HepG2 (cell line): ENCODE measurements around the gene LRRC45. TPM values are rescaled to one million over a fixed set of nuclear protein-coding genes. Genes with fewer than 3 reads are reported as not detected.

Experiments
- DR1 ChIP-seq: sonication (generic); formaldehyde crosslinking; IDR thresholded peaks from 2 replicates; pipeline ENCODE4 v1.8.0; 2021; ENCODE audit warnings: mild to moderate bottlenecking, missing genetic modification reagents, inconsistent platforms
- ETV6 ChIP-seq: sonication (generic); formaldehyde crosslinking; conservative IDR thresholded peaks from 2 replicates; pipeline ENCODE4 v1.4.0; 2020; ENCODE audit warnings: missing genetic modification reagents
- FIP1L1 ChIP-seq: fragments of 200-400 bp; formaldehyde crosslinking; IDR thresholded peaks from 2 replicates; pipeline ENCODE4 v1.6.1; 2018; ENCODE audit warnings: low read depth, mild to moderate bottlenecking, low read length, moderate library complexity, borderline replicate concordance; ENCODE audit not compliant: insufficient read depth
- GFI1 ChIP-seq: sonication (generic); formaldehyde crosslinking; IDR thresholded peaks from 2 replicates; pipeline ENCODE4 v1.5.0; 2020; ENCODE audit warnings: missing genetic modification reagents, mild to moderate bottlenecking, borderline replicate concordance
- HNF4A ChIP-seq: sonication (generic); formaldehyde crosslinking; IDR thresholded peaks from 2 replicates; pipeline ENCODE4 v1.4.0; 2020; ENCODE audit warnings: missing genetic modification reagents
- HNRNPL ChIP-seq: fragments of 200-400 bp; formaldehyde crosslinking; IDR thresholded peaks from 2 replicates; pipeline ENCODE4 v1.6.1; 2017; ENCODE audit warnings: mild to moderate bottlenecking, low read depth, low read length
- MAFG ChIP-seq: sonication (generic); formaldehyde crosslinking; IDR thresholded peaks from 2 replicates; pipeline ENCODE4 v1.5.1; 2020; ENCODE audit warnings: mild to moderate bottlenecking, missing genetic modification reagents
- PHF20 ChIP-seq: sonication (generic); formaldehyde crosslinking; IDR thresholded peaks from 2 replicates; pipeline ENCODE4 v1.5.0; 2020; ENCODE audit warnings: mild to moderate bottlenecking, missing genetic modification reagents
- POLR2G ChIP-seq: fragments of 200-400 bp; formaldehyde crosslinking; IDR thresholded peaks from 2 replicates; pipeline ENCODE4 v1.6.1; 2018; ENCODE audit warnings: mild to moderate bottlenecking, low read depth, low read length, moderate library complexity
- RELA ChIP-seq: sonication (generic); formaldehyde crosslinking; IDR thresholded peaks from 2 replicates; pipeline ENCODE4 v1.4.0; 2020; ENCODE audit warnings: missing genetic modification reagents
- SP140L ChIP-seq: sonication (generic); formaldehyde crosslinking; IDR thresholded peaks from 2 replicates; pipeline ENCODE4 v1.4.0; 2020; ENCODE audit warnings: missing genetic modification reagents, borderline replicate concordance
- ZNF24 ChIP-seq: fragments of 450-650 bp; IDR thresholded peaks from 2 replicates; pipeline ENCODE4 v1.6.1; 2017; ENCODE audit warnings: antibody characterized with exemption, mild to moderate bottlenecking
- ZNF460 ChIP-seq: sonication (generic); formaldehyde crosslinking; IDR thresholded peaks from 2 replicates; pipeline ENCODE4 v1.5.1; 2020; ENCODE audit warnings: missing genetic modification reagents, mild to moderate bottlenecking, borderline replicate concordance
- ZNF563 ChIP-seq: sonication (generic); formaldehyde crosslinking; IDR thresholded peaks from 2 replicates; pipeline ENCODE4 v1.8.0; 2022; ENCODE audit warnings: mild to moderate bottlenecking, moderate library complexity, missing genetic modification reagents
- ZNF674 ChIP-seq: sonication (generic); formaldehyde crosslinking; IDR thresholded peaks from 2 replicates; pipeline ENCODE4 v1.5.0; 2020; ENCODE audit warnings: low read depth, mild to moderate bottlenecking, missing genetic modification reagents
- ZNF773 ChIP-seq: sonication (generic); formaldehyde crosslinking; IDR thresholded peaks from 2 replicates; pipeline ENCODE4 v1.4.0; 2020; ENCODE audit warnings: missing genetic modification reagents, borderline replicate concordance
- polyA plus RNA-seq, 8 experiments: library from polyadenylated mRNA; depleted of rRNA in 3 of 8; stranded (reverse) in 7 of 8; unstranded in 1 of 8; fragments of >200 nt; fragmentation: Illumina TruSeq in 4 of 8; extraction: Trizol in 4 of 8; gene quantifications; 2 replicates each; pipeline versions ENCODE4 v1.2.1 to v1.2.3, GENCODE V29; 2011 to 2016; ENCODE audit warnings: low read depth in 4 of 8, missing spikeins in 1 of 8, mixed read lengths in 1 of 8; ENCODE audit not compliant: insufficient read depth in 1 of 8
- total RNA-seq, 5 experiments: library from RNA; depleted of rRNA; stranded (reverse); fragments of >200 nt; fragmentation: Illumina TruSeq; extraction: Trizol; gene quantifications; 2 replicates each; pipeline ENCODE4 v1.2.3, GENCODE V29; 2016; ENCODE audit warnings: low read depth in 1 of 5
- TF ChIP-seq, protein P1 (sequence below): sonication (generic); formaldehyde crosslinking; IDR thresholded peaks from 2 replicates; pipeline ENCODE4 v1.5.0; 2020; ENCODE audit warnings: missing genetic modification reagents
- TF ChIP-seq, protein P2 (sequence below), 2 experiments: sonication (generic) in 1 of 2; formaldehyde crosslinking in 1 of 2; IDR thresholded peaks; 2 replicates each; pipeline versions ENCODE4 v1.6.1 to v1.9.0; 2014 to 2022; ENCODE audit warnings: antibody characterized with exemption in 1 of 2, borderline replicate concordance in 1 of 2, inconsistent platforms in 1 of 2, low read depth in 1 of 2, missing genetic modification reagents in 1 of 2
- TF ChIP-seq, protein P3 (sequence below): sonication (generic); formaldehyde crosslinking; IDR thresholded peaks from 2 replicates; pipeline ENCODE4 v1.4.0; 2020; ENCODE audit warnings: missing genetic modification reagents
- TF ChIP-seq, protein P4 (sequence below): sonication (generic); formaldehyde crosslinking; IDR thresholded peaks from 2 replicates; pipeline ENCODE4 v1.5.1; 2020; ENCODE audit warnings: mild to moderate bottlenecking, missing genetic modification reagents, moderate library complexity

LRRC45 gene
- total and polyA plus RNA-seq, 2 of the 13 experiments (the other 11 are each of a cell fraction or from before 2014, with no cell fraction given): 11.6 to 48.1 TPM

DNA sequence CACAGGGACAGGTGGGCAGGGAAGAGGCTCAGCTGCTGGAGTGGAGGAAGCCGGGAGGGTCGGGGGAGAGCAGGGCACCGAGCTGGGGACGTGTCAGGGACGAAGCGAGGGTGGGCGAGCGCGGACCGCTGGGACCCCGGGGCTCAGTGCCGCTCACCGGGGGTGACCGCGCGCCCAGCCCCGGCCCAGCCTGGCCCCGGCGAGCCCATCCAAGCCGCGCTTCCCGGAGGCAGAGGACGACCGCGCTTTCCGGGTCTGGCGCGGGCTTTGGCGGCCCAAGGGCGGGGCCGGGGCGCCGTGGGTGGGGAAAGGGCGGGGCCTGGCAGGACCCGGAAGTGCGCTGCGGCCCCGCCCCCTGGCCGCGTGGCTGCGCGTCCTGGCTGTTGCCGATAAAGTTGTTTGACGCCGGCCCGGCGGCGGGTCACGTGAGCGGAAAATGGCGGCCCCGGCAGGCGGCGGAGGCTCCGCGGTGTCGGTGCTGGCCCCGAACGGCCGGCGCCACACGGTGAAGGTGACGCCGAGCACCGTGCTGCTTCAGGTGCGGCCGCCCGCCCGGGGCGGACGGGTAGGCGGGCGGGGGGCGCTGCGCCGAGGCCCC is 45.8 kb upstream of the LRRC45 start, which contains the start of gene ASPSCR1 (continued):
- TF ChIP-seq ZNF563 (CRISPR knock-in tag) (peak; percentile 91), ZNF24 (0 out of 2 replicates have a peak, but pooled peaks have one; percentile 32), ZNF773 (peak; percentile 38; the same call in 1 of the 2 replicates), ETV6 (peak; percentile 97), HNF4A (CRISPR knock-in tag) (no peak), POLR2G (peak; percentile 79), ZNF674 (peak; percentile 88), ZNF460 (CRISPR knock-in tag) (no peak), DR1 (CRISPR knock-in tag) (peak; percentile 45; the same call in 1 of the 2 replicates), GFI1 (CRISPR knock-in tag) (no peak; the same call in 1 of the 2 replicates), RELA (CRISPR knock-in tag) (no peak), SP140L (CRISPR knock-in tag) (0 out of 2 replicates have a peak, but pooled peaks have one; percentile 25), HNRNPL (no peak), FIP1L1 (no peak), PHF20 (CRISPR knock-in tag) (peak; percentile 85), MAFG (CRISPR knock-in tag) (no peak)
- TF ChIP-seq, protein P1, sequence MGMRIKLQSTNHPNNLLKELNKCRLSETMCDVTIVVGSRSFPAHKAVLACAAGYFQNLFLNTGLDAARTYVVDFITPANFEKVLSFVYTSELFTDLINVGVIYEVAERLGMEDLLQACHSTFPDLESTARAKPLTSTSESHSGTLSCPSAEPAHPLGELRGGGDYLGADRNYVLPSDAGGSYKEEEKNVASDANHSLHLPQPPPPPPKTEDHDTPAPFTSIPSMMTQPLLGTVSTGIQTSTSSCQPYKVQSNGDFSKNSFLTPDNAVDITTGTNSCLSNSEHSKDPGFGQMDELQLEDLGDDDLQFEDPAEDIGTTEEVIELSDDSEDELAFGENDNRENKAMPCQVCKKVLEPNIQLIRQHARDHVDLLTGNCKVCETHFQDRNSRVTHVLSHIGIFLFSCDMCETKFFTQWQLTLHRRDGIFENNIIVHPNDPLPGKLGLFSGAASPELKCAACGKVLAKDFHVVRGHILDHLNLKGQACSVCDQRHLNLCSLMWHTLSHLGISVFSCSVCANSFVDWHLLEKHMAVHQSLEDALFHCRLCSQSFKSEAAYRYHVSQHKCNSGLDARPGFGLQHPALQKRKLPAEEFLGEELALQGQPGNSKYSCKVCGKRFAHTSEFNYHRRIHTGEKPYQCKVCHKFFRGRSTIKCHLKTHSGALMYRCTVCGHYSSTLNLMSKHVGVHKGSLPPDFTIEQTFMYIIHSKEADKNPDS: no peak
- TF ChIP-seq, protein P2, sequence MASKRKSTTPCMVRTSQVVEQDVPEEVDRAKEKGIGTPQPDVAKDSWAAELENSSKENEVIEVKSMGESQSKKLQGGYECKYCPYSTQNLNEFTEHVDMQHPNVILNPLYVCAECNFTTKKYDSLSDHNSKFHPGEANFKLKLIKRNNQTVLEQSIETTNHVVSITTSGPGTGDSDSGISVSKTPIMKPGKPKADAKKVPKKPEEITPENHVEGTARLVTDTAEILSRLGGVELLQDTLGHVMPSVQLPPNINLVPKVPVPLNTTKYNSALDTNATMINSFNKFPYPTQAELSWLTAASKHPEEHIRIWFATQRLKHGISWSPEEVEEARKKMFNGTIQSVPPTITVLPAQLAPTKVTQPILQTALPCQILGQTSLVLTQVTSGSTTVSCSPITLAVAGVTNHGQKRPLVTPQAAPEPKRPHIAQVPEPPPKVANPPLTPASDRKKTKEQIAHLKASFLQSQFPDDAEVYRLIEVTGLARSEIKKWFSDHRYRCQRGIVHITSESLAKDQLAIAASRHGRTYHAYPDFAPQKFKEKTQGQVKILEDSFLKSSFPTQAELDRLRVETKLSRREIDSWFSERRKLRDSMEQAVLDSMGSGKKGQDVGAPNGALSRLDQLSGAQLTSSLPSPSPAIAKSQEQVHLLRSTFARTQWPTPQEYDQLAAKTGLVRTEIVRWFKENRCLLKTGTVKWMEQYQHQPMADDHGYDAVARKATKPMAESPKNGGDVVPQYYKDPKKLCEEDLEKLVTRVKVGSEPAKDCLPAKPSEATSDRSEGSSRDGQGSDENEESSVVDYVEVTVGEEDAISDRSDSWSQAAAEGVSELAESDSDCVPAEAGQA (IDR thresholded peaks at IDR 0.05; ENCODE audit: low read depth): peak; percentile 91
- TF ChIP-seq, protein P2 (CRISPR knock-in tag; IDR thresholded peaks at IDR 0.05; ENCODE audit: borderline replicate concordance): peak; percentile 40; the same call in 1 of the 2 replicates
- TF ChIP-seq, protein P3, sequence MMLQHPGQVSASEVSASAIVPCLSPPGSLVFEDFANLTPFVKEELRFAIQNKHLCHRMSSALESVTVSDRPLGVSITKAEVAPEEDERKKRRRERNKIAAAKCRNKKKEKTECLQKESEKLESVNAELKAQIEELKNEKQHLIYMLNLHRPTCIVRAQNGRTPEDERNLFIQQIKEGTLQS (CRISPR knock-in tag): no peak; the same call in 1 of the 2 replicates
- TF ChIP-seq, protein P4, sequence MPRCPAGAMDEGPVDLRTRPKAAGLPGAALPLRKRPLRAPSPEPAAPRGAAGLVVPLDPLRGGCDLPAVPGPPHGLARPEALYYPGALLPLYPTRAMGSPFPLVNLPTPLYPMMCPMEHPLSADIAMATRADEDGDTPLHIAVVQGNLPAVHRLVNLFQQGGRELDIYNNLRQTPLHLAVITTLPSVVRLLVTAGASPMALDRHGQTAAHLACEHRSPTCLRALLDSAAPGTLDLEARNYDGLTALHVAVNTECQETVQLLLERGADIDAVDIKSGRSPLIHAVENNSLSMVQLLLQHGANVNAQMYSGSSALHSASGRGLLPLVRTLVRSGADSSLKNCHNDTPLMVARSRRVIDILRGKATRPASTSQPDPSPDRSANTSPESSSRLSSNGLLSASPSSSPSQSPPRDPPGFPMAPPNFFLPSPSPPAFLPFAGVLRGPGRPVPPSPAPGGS (CRISPR knock-in tag): peak; percentile 68; the same call in 1 of the 2 replicates
